Ishikawa (cell line): ENCODE data around the gene NGFR.

ENCODE experiments used
- EGR1 ChIP-seq: IDR thresholded peaks from 2 replicates; pipeline ENCODE4 v1.6.1; 2012
- EP300 ChIP-seq: IDR thresholded peaks from 2 replicates; pipeline ENCODE4 v1.6.1; 2012; ENCODE audit warnings: borderline replicate concordance
- MAX ChIP-seq: IDR thresholded peaks from 2 replicates; pipeline ENCODE4 v1.6.1; 2012
- NFIC ChIP-seq: IDR thresholded peaks from 2 replicates; pipeline ENCODE4 v1.6.1; 2012
- RAD21 ChIP-seq: IDR thresholded peaks from 2 replicates; pipeline ENCODE4 v1.6.1; 2012; ENCODE audit warnings: low read depth
- TAF1 ChIP-seq: IDR thresholded peaks from 2 replicates; pipeline ENCODE4 v1.6.1; 2012; ENCODE audit warnings: low read depth, mild to moderate bottlenecking
- TCF12 ChIP-seq: IDR thresholded peaks from 2 replicates; pipeline ENCODE4 v1.6.1; 2012; ENCODE audit warnings: low read depth
- TEAD4 ChIP-seq: IDR thresholded peaks from 2 replicates; pipeline ENCODE4 v1.6.1; 2012
- YY1 ChIP-seq: IDR thresholded peaks from 2 replicates; pipeline ENCODE4 v1.6.1; 2012; ENCODE audit warnings: low read depth
- ZBTB7A ChIP-seq: IDR thresholded peaks from 2 replicates; pipeline ENCODE4 v1.6.1; 2012; ENCODE audit warnings: low read depth
- TF ChIP-seq, protein P1 (sequence below): IDR thresholded peaks from 2 replicates; pipeline ENCODE4 v1.6.1; 2012; ENCODE audit warnings: low read depth, mild to moderate bottlenecking

- TF ChIP-seq RAD21 (no peak), MAX (no peak), EP300 (no peak), TAF1 (no peak), NFIC (no peak), TCF12 (no peak), YY1 (no peak), TEAD4 (no peak), ZBTB7A (no peak), EGR1 (no peak)
- TF ChIP-seq, protein P1, sequence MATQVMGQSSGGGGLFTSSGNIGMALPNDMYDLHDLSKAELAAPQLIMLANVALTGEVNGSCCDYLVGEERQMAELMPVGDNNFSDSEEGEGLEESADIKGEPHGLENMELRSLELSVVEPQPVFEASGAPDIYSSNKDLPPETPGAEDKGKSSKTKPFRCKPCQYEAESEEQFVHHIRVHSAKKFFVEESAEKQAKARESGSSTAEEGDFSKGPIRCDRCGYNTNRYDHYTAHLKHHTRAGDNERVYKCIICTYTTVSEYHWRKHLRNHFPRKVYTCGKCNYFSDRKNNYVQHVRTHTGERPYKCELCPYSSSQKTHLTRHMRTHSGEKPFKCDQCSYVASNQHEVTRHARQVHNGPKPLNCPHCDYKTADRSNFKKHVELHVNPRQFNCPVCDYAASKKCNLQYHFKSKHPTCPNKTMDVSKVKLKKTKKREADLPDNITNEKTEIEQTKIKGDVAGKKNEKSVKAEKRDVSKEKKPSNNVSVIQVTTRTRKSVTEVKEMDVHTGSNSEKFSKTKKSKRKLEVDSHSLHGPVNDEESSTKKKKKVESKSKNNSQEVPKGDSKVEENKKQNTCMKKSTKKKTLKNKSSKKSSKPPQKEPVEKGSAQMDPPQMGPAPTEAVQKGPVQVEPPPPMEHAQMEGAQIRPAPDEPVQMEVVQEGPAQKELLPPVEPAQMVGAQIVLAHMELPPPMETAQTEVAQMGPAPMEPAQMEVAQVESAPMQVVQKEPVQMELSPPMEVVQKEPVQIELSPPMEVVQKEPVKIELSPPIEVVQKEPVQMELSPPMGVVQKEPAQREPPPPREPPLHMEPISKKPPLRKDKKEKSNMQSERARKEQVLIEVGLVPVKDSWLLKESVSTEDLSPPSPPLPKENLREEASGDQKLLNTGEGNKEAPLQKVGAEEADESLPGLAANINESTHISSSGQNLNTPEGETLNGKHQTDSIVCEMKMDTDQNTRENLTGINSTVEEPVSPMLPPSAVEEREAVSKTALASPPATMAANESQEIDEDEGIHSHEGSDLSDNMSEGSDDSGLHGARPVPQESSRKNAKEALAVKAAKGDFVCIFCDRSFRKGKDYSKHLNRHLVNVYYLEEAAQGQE, result no peak
These were observed 10.8 kb downstream of the NGFR start for GRCh38 chr17:49505854-49506253.
